Brain pericyte (primary cell): ENCODE measurements around the gene MSANTD2.

Experiments used
- DNase-seq: peaks from one replicate; pipeline ENCODE4 v3.0.0-alpha.2; 2012; ENCODE audit warnings: low read depth, low spot score

Gene MSANTD2

GRCh38 chr11:124821995-124822730 lies 22.0 kb upstream of the MSANTD2 start:
- DNase-seq = no peak

- no peak for DNase-seq
Observed at GRCh38 chr11:124817036-124817435, 16.8 kb upstream of the MSANTD2 start.

GRCh38 chr11:124814739-124815138 lies 14.5 kb upstream of the MSANTD2 start:
- DNase-seq = no peak

GRCh38 chr11:124812876-124813275 lies 12.7 kb upstream of the MSANTD2 start:
- DNase-seq = no peak

GRCh38 chr11:124811399-124812125 lies 11.4 kb upstream of the MSANTD2 start:
- DNase-seq = no peak

GRCh38 chr11:124807660-124808270 lies 7.6 kb upstream of the MSANTD2 start:
- no peak for DNase-seq

GRCh38 chr11:124807201-124807600 lies 7.0 kb upstream of the MSANTD2 start:
- no peak for DNase-seq

- no peak for DNase-seq
Observed at GRCh38 chr11:124804884-124805283, 4.7 kb upstream of the MSANTD2 start.

GRCh38 chr11:124801636-124802312 lies 1.6 kb upstream of the MSANTD2 start:
- no peak for DNase-seq

- DNase-seq = no peak
Observed at GRCh38 chr11:124801014-124801413, 808 bp upstream of the MSANTD2 start.

- DNase-seq = no peak
Observed at GRCh38 chr11:124799348-124800225, 619 bp downstream of the MSANTD2 start.

GRCh38 chr11:124798991-124799347 lies 1.2 kb downstream of the MSANTD2 start:
- no peak for DNase-seq

GRCh38 chr11:124796312-124796711 lies 3.9 kb downstream of the MSANTD2 start:
- DNase-seq = no peak

GRCh38 chr11:124793466-124794278 lies 6.5 kb downstream of the MSANTD2 start:
- no peak for DNase-seq

- DNase-seq = no peak
Observed at GRCh38 chr11:124791626-124792341, 8.4 kb downstream of the MSANTD2 start.

GRCh38 chr11:124788521-124788920 lies 11.7 kb downstream of the MSANTD2 start:
- DNase-seq = no peak

GRCh38 chr11:124784051-124784450 lies 16.2 kb downstream of the MSANTD2 start:
- DNase-seq = no peak

- no peak for DNase-seq
Observed at GRCh38 chr11:124783002-124783401, 17.2 kb downstream of the MSANTD2 start.

GRCh38 chr11:124779568-124779967 lies 20.6 kb downstream of the MSANTD2 start:
- no peak for DNase-seq

- DNase-seq = no peak
Observed at GRCh38 chr11:124778281-124778680, 21.9 kb downstream of the MSANTD2 start.
